8988T (cell line): ENCODE measurements around the gene DPYSL3.

Source experiments
- DNase-seq: peaks from one replicate; pipeline ENCODE4 v3.0.0; 2011

The DPYSL3 gene

GRCh38 chr5:147467973-147468508 is 41.8 kb downstream of the DPYSL3 start:
- DNase-seq, result no peak

DNA sequence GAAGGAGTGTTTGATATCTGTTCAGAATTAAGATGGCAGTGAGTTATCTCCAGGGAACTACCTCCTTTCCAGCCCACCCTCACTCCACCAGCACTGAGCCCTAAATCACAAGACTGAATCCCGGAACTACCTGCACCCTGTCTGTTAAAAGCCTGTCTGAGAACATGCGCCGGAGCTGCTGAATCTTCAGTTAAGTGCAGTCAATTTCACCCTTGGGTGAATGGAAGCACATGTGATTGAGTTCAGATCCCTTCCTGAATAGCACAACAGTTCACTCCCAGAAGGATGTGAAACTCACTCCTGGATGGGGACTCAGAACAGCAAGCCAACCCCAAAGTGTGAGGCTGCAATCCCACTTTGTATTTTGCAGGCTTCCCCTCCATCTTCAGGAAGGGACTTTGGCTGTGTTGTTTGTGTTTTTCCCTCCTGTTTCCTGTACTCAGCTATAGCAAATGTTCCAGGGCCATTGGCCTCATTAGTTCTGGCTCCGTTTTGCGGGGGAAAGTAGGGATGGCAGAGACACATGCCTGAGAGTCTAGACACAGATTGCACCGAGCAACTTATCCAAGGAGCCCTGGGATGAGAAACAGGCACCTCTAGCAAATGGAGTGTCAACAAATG is 43.4 kb downstream of the DPYSL3 start:
- no peak for DNase-seq

DNA sequence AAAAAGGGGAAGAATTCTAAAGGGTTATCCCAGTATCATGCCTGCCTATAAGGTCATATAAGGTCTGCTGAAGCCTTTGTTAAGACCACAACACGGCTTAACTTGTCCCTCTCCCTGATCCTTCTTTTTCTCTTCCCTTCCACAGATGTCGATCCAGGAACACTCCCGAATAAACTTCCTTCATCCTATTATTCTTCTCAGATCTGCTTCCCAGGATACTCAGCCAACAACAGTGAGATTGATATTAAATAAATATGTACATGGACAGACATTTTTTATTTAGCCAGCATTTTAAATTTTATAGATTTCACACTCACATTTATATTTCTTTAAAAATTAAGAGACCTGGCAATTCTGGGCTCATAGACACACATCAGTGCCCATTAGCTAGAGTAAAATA is 44.1 kb downstream of the DPYSL3 start:
- DNase-seq, result no peak

DNA sequence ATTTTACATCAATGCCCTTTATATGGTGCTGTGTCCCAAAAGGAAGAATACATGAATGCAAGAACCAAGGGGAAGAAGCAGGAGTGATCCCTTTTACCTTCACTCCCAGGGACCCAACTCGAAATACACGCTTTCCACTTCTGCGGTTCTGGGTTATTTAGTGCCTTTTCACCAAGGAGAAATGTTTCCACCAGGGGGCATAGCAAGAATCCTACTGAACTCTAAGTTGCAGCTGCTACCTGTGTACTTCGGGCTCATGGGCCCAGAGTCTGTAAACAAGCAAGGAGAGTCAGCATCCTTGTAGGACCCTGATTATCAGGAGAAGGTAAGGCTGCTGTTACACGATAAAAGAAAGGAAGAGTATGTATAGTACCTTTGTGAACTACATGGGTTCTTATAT is 45.7 kb downstream of the DPYSL3 start:
- DNase-seq, result no peak

- no peak for DNase-seq
Observed at GRCh38 chr5:147461915-147462314, 48.0 kb downstream of the DPYSL3 start.

DNA sequence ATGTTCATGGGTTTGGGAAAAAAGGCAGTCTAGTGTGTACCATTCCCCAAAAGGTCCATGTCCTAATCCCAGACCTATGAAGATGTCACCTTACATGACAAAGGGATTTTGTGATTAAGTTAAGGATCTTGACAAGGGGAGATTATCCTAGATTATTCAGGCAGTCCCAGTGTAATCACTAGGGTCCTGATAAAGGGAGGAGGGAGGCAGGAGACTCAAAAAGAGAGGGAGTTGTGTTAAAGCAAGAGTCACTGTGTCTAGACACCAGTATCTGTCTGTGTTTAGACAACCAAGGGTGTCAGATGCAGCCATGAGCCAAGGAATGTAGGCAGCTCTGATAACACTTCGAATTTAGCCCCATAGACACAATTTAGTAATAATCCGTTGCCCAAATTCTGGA is 49.5 kb downstream of the DPYSL3 start:
- no peak for DNase-seq

DNA sequence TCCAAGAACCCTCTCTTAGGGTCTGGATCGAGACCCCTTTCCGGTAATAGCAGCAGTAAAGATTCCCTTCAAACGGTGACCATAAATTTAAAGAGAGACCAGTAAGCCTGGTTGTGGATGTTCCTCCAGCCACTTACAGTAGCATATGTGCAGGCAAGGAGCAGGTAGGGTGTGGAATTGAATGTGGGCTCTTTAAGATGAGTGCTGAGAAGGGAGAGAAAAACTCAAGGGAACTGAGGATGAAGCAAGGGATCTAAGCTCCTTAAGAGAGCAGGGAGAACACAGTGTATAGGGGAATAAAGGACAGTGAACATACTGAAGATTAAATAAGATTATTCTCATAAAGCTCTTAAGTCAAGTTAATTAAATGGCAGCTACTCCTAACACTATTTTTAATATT is 51.3 kb downstream of the DPYSL3 start:
- no peak for DNase-seq

DNA sequence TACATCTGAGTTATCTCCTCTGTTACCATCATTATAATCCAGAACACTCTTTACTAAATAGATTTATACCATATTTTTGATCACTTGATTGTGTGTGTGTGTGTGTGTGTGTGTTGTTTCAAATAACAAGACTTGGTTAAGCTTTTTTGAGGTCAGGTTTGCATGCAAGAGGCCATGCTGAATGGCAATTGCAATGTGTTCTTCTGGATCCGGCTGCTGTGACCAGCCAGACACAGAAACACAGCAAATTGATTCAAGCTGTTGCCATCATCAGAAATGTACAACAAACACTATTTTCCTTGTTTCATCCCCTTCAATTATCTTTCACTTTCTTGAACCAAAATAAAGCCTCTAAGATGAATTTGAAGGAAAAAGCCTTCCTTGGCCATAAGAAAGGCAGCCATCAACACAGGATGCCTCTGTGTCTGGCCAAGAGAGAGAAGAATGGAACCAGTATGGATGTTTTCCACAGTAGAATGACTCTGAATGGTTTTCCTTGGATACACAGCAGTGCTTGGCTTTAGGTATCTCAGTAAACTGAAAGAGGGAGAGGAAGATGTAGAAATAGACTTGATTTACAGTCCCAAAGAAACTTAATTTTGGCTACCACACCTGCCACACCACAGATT is 53.9 kb downstream of the DPYSL3 start:
- no peak for DNase-seq

DNA sequence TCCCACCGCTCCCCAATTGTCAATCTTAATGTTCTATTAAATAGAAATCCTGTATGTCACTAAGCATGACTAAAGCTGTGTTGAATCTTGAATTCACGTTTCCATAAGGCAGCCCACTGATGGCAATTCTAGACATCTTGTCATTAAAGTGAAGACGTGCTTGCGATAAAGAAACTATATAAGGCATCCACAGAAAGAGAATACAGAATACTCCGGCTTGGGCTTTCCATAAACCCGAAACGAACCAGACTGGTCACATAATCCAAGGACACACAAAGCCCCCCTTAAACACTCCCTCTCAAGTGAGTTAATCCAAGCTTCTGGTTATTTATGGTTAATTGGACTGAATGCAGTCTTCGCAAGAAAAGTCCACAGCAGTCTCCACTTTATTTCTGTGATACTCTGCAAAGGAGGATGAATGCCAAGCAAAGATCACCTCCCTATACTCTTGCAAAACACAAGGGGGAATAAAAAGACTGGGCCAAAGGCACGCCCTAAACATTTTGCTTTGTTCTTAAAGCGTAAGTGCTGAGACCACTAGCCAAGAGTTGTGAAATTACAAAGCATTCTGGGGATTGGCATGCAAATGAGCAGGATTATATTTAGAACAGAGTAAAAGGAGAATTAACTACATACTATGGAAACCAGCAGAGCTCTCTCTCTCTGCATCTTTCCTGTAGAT is 54.7 kb downstream of the DPYSL3 start:
- DNase-seq, result no peak

- peak; percentile 86 for DNase-seq
Observed at GRCh38 chr5:147453875-147454814, 55.7 kb downstream of the DPYSL3 start.

DNA sequence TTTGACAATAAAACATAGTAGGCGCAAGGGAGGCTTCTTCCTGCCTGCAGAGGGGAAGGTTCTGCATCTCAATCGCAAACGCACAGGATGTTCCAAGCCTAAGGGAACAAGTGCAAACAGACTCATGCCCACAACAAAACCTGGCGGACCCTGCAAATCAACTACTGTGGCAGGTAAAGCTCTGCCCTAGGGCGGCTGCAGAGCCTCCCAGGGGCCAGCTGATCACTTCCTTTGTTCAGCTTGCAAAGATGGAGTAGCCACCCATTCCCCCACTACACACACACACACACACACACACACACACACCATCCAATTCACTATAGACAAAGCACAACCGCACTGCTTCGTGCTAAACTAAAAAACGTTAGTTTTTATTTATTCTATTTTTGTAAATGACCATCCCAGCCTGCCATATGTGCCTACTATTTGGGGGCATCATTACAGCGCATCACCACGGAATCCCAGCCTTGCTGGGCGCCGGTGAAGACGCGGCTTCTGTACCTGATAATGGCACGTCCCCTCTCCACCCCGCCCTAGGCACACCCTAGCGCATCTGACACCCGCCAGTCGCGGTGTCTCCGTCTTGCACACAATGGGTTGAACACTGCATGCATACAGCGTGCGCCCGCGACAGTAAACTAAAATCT is 57.6 kb downstream of the DPYSL3 start:
- no peak for DNase-seq

DNA sequence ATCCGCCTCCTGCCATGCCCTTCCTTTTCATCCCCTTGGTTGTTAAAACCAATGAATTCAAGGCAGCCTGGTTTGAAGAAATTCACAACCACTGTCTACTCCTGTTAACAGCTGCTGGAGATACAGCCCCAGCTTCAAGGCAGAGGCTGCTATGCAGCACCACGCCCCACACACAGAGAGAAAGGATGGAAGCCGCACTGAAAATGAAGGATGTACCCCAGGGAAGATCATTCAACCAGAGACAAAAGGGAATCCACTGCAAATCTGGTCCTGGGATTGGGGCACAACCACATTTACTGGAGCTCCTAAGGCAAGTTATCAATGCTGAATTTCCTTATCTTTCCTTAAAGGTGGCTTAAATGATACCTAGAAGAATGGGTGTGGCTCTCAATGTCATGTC is 58.7 kb downstream of the DPYSL3 start:
- no peak for DNase-seq

GRCh38 chr5:147450606-147451005 is 59.3 kb downstream of the DPYSL3 start:
- DNase-seq, result no peak

- DNase-seq, result no peak
Observed at GRCh38 chr5:147448766-147449165, 61.1 kb downstream of the DPYSL3 start.

DNA sequence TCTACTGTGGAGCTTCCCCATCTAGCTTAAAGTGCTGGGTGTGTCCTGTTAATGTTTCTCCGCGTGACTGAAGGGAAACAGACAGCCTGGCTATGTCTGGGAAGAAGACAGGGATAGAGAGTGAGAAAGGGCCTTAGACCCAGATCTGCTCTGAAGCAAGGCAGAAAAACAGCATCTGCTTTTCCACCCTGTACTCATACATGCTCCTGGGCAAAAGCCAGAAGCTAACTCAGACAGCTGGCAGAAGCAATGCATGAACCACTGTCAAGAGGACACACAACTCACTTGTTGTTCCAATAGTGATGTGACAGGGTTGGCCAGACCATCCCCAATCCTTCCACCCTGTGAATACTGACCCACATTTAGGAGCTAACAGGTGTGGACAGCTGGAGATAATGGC is 63.3 kb downstream of the DPYSL3 start:
- no peak for DNase-seq

DNA sequence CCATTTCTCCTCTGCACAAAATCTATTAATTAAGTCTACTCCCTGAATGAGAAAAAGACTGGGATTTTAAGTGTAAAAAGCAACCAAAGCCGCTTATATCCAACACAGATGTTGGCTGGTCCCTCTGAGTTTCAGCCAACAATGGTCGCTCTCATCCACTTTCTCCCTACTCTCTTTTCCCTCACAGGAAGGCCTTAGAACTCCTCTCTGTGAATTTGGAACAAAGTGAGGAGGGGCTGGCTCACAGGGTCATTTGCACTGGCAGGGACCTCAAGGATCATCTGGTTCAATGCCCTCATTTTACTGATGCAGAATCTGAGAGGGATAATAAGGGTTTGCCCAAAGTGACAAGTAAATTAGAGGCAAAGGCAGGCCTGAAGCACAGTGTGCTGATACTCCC is 64.0 kb downstream of the DPYSL3 start:
- no peak for DNase-seq

DNA sequence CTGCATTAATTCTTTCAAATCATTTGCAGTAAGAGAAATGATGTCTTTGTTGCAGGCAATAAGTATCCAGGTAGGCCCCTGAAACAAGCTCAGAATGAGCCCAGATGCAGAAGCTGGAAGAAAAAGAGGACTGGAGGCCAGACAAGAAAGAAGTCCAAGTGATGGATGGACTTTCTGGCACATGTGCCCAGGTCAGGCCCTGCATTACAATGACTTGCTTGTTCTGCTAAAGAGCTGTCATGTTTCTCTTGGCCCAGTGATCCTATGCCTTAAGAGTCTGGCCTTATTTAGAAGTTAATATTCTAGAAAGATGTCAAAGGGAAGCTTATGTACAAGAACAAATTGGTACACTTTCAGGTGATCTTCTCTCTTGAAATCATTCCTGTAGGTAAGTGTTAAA is 64.8 kb downstream of the DPYSL3 start:
- DNase-seq, result no peak

- no peak for DNase-seq
Observed at GRCh38 chr5:147442224-147442623, 67.6 kb downstream of the DPYSL3 start.

GRCh38 chr5:147441191-147441695 is 68.6 kb downstream of the DPYSL3 start:
- DNase-seq, result no peak

GRCh38 chr5:147439254-147439653 is 70.6 kb downstream of the DPYSL3 start:
- no peak for DNase-seq

GRCh38 chr5:147437161-147437596 is 72.7 kb downstream of the DPYSL3 start:
- no peak for DNase-seq

DNA sequence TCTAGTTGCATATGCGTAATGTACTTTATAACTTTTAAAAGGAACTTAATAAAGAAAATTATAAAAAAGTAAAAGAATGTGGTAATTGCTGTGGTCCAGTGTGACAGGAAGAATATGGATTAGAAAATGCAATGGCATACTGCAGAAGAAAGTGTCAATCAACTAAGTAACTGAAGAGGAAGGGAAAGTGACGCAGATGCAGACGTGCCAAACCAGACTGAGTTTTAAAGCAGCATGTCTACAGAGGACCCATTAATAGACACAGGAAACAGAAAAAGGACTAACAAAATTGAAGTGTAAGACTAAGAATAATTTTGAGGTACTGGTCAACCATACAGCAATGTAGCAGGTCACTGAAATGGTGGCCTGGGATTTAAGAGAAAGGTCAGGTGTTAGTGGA is 73.3 kb downstream of the DPYSL3 start:
- DNase-seq, result no peak
